ENCODE data around the gene TGIF2LY. TPM values are rescaled to one million over a fixed set of nuclear protein-coding genes. Genes with fewer than 3 reads are reported as not detected.

The TGIF2LY gene
- total RNA-seq = not detected in 2 replicates

DNA sequence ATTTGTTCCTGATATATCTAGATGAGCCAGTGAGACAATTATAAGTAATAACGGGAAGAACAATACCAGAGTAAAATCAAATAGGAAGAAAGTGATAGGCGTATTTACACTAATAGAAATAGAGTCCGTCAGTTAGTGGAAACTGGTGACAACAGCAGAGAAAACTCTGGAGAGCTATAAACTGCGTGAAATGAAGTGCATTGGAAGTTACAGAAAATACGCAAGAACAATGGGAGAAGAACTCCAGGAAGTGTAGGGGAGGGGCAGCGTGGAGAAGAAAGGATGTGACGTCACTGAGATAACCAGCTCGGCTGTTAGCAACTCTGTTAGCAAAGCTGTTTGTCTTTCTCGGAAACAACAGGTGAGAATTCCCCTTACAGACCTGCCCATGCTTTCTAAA lies at the start of gene TGIF2LY:
Gene TGIF2LY, plus strand, starts transcription at position 301 of the 400 bp plus-strand sequence. CDS start 178 bp downstream, outside the sequence.

